Measurements from ENCODE around the gene PNPLA8.

GRCh38 chr7:108498481-108498880 lies 27.5 kb downstream of the PNPLA8 start:
- TF ChIP-seq, protein P1, sequence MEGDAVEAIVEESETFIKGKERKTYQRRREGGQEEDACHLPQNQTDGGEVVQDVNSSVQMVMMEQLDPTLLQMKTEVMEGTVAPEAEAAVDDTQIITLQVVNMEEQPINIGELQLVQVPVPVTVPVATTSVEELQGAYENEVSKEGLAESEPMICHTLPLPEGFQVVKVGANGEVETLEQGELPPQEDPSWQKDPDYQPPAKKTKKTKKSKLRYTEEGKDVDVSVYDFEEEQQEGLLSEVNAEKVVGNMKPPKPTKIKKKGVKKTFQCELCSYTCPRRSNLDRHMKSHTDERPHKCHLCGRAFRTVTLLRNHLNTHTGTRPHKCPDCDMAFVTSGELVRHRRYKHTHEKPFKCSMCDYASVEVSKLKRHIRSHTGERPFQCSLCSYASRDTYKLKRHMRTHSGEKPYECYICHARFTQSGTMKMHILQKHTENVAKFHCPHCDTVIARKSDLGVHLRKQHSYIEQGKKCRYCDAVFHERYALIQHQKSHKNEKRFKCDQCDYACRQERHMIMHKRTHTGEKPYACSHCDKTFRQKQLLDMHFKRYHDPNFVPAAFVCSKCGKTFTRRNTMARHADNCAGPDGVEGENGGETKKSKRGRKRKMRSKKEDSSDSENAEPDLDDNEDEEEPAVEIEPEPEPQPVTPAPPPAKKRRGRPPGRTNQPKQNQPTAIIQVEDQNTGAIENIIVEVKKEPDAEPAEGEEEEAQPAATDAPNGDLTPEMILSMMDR (IDR thresholded peaks at IDR 0.05): no peak
- TF ChIP-seq POLR2A (IDR thresholded peaks at IDR 0.05) (no peak), POLR2AphosphoS5 (IDR thresholded peaks at IDR 0.05) (no peak)
